Measurements from ENCODE around the gene TWIST2.

The TWIST2 gene

DNA sequence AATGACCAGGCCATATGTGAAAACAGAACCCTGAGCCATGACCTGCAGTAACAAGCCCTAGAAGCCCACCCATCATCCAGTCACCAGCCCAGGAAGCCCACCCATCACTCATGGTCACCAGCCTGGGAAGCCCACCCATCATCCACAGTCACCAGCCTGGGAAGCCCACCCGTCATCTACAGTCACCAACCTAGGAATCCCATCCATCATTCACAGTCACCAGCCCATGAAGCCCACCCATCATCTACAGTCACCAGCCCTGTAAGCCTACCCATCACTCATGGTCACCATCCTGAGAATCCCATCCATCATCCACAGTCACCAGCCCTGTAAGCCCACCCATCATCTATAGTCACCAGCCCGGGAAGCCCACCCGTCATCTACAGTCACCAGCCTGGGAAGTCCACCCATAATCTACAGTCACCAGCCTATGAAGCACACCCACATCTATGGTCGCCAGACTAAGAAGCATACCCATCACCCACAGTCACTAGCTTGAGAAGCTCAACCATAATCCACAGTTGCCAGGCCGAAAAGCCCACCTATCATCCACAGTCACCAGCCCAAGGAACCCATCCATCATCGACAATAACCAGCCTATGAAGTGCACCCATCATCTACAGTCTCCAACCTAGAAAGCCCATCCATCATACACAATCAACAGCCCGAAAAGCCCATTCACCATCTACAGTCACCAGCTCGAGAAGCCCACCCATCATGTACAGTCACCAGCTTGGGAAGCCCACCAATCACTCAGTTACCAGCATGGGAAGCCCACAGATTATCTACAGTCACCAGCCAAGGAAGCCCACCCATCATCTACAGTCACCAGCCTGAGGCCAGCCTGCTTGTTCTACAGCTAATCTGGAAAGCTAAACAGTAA, 91.9 kb downstream of the TWIST2 start:
- DNase-seq (ENCODE audit: low read depth), result no peak

GRCh38 chr2:238940806-238941205, 92.9 kb downstream of the TWIST2 start:
- no peak for DNase-seq (ENCODE audit: low read depth)

- DNase-seq (ENCODE audit: low read depth), result no peak
Measured at GRCh38 chr2:238941262-238941792, 93.4 kb downstream of the TWIST2 start.

- DNase-seq (ENCODE audit: low read depth), result no peak
Measured at GRCh38 chr2:238942080-238942725, 94.3 kb downstream of the TWIST2 start.

DNA sequence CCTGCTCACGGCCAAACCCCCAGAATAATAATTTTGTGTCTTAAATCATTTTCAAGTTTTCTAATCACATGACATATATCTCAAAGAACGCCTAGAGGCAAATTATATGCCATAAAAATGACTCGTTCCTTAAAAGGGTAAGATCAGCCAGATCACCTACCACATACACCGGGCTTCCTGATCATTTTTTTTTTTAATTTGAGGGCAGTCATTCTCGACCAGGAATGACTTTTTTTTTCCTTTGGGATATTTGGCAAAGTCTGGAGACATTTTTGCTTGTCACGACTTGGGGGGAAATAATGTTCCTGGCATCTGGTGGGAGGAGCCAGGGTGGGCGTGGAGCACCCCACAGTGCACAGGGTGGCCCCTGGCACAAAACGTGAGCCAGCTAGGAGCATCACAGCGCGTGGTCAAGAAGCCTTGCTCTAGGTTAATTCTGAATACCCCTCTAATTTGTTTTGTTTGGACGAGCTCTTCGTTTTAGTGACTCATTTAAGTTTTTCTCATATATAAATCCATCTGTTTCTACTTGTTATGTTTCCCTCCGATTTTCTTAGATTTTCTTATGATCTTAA, 94.9 kb downstream of the TWIST2 start:
- DNase-seq (ENCODE audit: low read depth), result no peak

- no peak for DNase-seq (ENCODE audit: low read depth)
Measured at GRCh38 chr2:238943338-238944067, 95.6 kb downstream of the TWIST2 start.

DNA sequence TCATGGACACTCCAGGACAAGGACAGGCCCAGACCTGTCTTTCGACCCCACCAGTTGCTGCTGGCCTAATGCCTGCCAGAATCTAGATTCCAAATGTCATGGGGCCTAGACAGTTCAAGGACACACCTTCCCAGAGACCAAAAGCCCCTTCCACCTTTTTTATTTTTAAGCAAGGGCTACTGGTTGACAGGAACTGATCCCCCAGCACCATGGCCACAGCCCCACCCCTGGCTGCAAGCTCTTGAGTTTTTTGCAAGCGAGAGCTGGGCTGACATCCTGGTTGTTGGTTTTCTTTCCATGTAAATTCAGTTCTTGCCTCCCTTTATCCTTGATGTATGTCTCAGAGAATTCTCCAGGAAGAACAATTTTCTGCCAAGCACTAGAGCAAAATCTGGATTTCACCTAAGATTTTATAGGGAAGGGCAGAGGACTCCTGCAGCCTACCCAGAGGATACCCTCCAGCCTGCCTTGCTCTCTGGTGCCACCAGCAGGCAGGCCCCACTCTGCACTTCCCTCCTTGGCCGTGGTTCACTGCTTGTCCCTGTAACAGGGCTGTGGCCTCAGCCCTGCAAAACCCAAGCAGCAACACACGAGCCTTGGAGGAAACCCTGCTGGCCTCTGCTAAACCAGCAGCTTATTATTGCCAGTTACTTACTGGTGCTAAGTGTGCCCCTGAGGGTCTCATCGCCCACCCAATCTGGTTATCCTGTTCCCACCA, 97.7 kb downstream of the TWIST2 start:
- DNase-seq (ENCODE audit: low read depth), result peak; percentile 64

DNA sequence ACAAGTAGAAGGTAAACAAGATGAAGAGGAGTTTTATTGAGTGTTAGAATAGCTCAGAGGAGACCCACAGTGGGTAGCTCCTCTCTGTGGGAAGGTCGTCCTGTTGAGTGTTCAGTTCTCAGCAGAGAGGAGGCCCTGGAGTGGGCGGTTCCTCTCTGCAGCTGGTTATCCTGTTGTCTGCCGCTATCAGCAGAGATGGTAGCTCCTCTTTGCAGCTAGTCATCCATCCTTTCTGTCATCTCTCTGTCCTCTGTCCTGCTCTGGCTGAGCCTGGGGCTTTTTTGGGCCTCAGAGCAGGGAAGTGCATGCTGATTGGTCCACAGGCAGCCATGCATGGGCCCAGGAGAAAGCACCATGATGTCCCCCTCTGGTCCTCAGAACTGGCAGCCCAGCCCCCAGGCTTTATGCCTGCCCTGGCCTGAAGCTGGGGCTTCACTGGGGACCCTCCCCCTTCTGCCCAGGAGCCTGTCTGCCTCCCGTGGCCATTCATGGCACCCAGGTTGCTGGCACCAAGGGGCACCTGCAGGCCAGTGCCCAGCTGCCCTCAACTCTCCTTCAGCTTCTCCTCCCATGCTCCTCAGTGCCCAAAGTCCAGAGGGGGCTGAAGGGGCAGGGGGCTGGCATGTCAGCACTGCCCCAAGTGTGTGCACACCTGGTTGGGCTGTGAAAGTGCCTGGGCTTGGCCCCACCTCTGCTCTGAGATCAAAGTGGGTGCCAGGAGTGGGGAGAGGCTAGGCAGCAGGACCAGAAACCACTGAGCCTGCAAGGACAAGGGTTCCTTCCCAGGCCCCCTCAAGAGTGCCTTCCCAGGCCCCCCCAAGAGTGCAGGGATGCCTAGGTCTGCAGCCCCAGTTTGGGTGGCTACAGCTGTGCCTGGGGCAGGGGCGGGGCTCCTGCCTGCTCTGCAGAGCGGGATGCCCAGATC, 98.7 kb downstream of the TWIST2 start:
- no peak for DNase-seq (ENCODE audit: low read depth)

DNA sequence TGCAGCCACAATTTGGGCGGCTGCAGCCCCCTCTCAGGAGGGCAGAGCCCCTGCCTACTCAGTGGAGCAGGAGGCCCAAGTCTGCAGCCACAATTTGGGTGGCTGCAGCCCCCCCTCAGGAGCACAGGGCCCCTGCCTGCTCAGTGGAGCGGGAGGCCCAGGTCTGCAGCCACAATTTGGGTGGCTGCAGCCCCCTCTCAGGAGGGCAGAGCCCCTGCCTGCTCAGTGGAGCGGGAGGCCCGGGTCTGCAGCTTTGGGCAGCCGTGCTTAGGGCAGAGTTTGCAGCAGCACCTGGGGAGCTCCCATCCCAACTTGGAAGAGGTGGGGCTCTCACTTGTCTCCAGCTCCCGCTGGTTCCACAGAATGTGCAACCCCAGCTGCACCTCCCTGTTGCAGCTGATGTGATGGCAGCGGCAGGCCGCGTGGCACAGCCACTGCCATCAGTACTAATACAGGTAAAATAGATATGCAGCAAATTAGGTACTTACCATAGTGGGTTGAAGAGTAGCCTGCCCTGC, 99.4 kb downstream of the TWIST2 start:
- no peak for DNase-seq (ENCODE audit: low read depth)

- peak; percentile 99 for DNase-seq (ENCODE audit: low read depth)
Measured at GRCh38 chr2:238947920-238948710, 100.2 kb downstream of the TWIST2 start.

- peak; percentile 86 for DNase-seq (ENCODE audit: low read depth)
Measured at GRCh38 chr2:238948765-238949641, 101.1 kb downstream of the TWIST2 start.

DNA sequence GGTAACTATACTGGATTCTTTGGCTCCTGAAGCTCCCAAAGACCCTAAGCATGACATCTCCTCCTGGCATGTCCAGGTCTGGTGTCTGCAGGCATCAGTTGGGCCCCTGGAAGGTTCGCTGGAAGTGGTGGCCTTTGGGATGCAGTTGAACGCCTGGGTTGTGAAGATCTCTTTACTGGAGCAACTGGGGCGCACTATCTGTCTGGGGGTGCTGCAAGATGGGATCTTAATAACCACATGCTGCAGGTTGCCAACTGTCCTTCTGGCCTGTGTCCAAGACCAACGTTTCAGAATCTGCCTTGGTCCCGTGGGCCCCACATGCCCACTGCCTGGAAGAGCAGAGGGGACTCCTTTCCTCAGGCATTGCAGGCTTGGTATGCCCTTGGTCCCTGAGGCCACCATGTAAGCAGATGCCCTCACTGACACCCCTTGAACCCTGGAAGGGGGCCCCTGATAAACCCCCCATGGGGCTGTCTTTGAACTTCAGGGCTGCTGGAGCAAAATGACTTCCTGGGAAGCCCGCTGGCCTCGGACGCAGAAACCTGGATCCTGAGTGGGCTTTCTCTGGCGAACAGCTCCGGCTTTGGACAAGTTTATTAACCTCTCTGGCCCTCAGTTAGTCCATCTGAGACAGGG, 101.9 kb downstream of the TWIST2 start:
- no peak for DNase-seq (ENCODE audit: low read depth)

- DNase-seq (ENCODE audit: low read depth), result no peak
Measured at GRCh38 chr2:238950551-238950950, 102.7 kb downstream of the TWIST2 start.

GRCh38 chr2:238952261-238952919, 104.5 kb downstream of the TWIST2 start:
- DNase-seq (ENCODE audit: low read depth), result no peak

GRCh38 chr2:238954841-238955591, 107.1 kb downstream of the TWIST2 start:
- DNase-seq (ENCODE audit: low read depth), result no peak

Measured in ELR (cell line).